Thyroid gland (tissue), 4 donors: ENCODE results near the gene CD19. TPM values are rescaled to one million over a fixed set of nuclear protein-coding genes. Genes with fewer than 3 reads are reported as not detected.
"Not testable (repeated sequence)": the region's sequence is repeated elsewhere in the genome, so short reads cannot be mapped to it uniquely, and the experiment has no call there.

Source experiments
- DNase-seq, 2 donors: peaks; one replicate each; pipeline ENCODE4 v3.0.0-alpha.2; 2019
- H3K27ac ChIP-seq, 3 donors: fragments of 200-600 bp; sonication (generic); 1 replicate in 2 of 3; 2 replicates in 1 of 3; pipeline ENCODE4 v1.5.1; 2016 to 2019; ENCODE audit warnings: mild to moderate bottlenecking in 1 of 3, moderate library complexity in 1 of 3
- H3K27me3 ChIP-seq: fragments of 200-600 bp; sonication (generic); one replicate; pipeline ENCODE4 v1.5.1; 2019
- H3K36me3 ChIP-seq, 2 donors: fragments of 200-600 bp; sonication (generic); one replicate each; pipeline ENCODE4 v1.5.1; 2016 to 2019
- H3K4me1 ChIP-seq, 2 donors: fragments of 200-600 bp; sonication (generic); one replicate each; pipeline ENCODE4 v1.5.1; 2017 to 2019
- H3K4me3 ChIP-seq, 3 donors: fragments of 200-600 bp; sonication (generic); replicated peaks in 1 of 3; 1 replicate in 2 of 3; 2 replicates in 1 of 3; pipeline ENCODE4 v1.5.1; 2016; ENCODE audit warnings: mild to moderate bottlenecking in 1 of 3
- H3K9me3 ChIP-seq: fragments of 200-600 bp; sonication (generic); one replicate; pipeline ENCODE4 v1.5.1; 2017
- CTCF ChIP-seq, 6 experiments: fragments of 200-600 bp in 3 of 6; fragments of 450-650 bp in 3 of 6; sonication (generic) in 3 of 6; IDR thresholded peaks; one replicate each; pipeline ENCODE4 v1.5.1; 2016 to 2019; ENCODE audit warnings: antibody characterized with exemption in 6 of 6, mild to moderate bottlenecking in 2 of 6, inconsistent platforms in 1 of 6, moderate library complexity in 1 of 6
- POLR2A ChIP-seq, 2 donors: fragments of 450-650 bp; IDR thresholded peaks; one replicate each; pipeline ENCODE4 v1.6.1; 2017; ENCODE audit warnings: antibody characterized with exemption in 2 of 2, mild to moderate bottlenecking in 2 of 2, moderate library complexity in 1 of 2
- WGBS, 2 donors: methylation state at CpG; one replicate each; pipeline ENCODE4 v1.1.5; 2017; 5-methylcytosine and 5-hydroxymethylcytosine counted together
- intact Hi-C: fragments of 100-400 bp; cut with DNase I; formaldehyde crosslinking; loops from one replicate; pipeline ENCODE4 v1.15.1; 2023
- total RNA-seq, 4 donors: library from RNA; depleted of rRNA; stranded (reverse); fragments of >200 nt; gene quantifications; one replicate each; pipeline ENCODE4 v1.2.3, GENCODE V29; 2016

Gene CD19
- total RNA-seq, 4 donors from 2014 or later = not detected

DNA sequence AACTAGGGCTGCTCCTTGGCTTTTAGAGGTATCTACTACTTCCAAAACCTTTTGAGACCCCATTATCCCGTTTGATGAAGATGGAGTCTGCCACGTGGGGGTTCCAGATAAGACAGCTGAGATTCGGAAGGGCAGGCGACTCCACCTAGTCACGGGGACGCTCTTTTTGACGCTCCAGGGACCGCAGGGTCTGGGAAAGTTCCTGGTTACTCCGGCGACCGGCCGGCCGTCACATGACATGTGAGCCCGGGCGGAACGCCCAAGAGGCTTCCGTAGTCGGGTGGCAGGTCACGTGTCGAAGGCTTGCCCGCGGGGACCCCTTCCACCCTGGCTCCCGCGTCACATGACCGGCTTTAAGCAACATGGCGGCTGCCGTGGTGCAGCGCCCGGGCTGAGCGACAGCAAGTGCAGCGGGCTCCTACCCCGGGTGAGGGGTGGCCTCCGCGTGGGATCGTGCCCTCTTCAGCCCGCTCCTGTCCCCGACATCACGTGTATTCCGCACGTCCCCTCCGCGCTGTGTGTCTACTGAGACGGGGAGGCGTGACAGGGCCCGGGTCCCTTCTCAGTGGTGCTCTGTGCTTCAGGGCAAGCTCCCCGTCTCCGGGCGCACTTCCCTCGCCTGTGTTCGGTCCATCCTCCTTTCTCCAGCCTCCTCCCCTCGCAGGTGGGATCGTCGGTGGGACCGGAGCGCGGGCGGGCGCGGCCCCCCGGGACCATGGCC is 42.8 kb downstream of the CD19 start, which contains the start of gene SPNS1:
Gene SPNS1, plus strand, starts transcription at position 342 of the 721 bp plus-strand sequence. Its CDS starts 374 bp downstream, at position 716.
- Histone ChIP-seq H3K27me3 (no peaks in the 10 kb centered on the region), H3K27ac (peak within 1 kb of the TSS; percentile 44 to 68 (median 68)), H3K4me1 (peaks cover 10 to 18% of the 10 kb centered on the region in 2 donors), H3K36me3 (no peaks in the 10 kb centered on the region), H3K4me3 (peak within 1 kb of the TSS; percentile 66 to 87 (median 74)), H3K9me3 (no peaks in the 10 kb centered on the region)
- TF ChIP-seq POLR2A (IDR thresholded peaks at IDR 0.05) (peak in 1 of 2 donors; percentile 41), CTCF (IDR thresholded peaks at IDR 0.05) (peak in 1 of 6 experiments; percentile 26)
- 0% methylated on average over 8 to 10 of the region's 60 CpGs for WGBS, 2 donors
- intact Hi-C loops = no loop called here
- peak; percentile 98 to 99 for DNase-seq

DNA sequence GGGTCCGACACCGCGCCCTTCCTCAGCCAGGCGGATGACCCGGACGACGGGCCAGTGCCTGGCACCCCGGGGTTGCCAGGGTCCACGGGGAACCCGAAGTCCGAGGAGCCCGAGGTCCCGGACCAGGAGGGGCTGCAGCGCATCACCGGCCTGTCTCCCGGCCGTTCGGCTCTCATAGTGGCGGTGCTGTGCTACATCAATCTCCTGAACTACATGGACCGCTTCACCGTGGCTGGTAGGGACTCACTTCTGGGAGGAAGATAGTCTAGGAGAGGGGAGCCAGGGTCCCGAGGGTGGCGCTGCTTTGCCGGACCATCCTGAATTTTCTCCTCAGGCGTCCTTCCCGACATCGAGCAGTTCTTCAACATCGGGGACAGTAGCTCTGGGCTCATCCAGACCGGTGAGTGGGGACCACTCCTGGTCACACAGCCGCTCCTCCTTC is 43.4 kb downstream of the CD19 start:
- TF ChIP-seq POLR2A (IDR thresholded peaks at IDR 0.05) (no peak), CTCF (IDR thresholded peaks at IDR 0.05) (no peak)
- Histone ChIP-seq H3K4me1 (peaks cover 10 to 18% of the 10 kb centered on the region in 2 donors), H3K4me3 (peak overlapping the region; percentile 66 to 87 (median 74)), H3K27me3 (no peaks in the 10 kb centered on the region), H3K27ac (peak overlapping the region in 2 of 3 donors; percentile 44 to 68), H3K36me3 (no peaks in the 10 kb centered on the region), H3K9me3 (no peaks in the 10 kb centered on the region)
- WGBS, 2 donors = 4 to 13% methylated on average over 13 to 15 of the region's 30 CpGs
- no peak for DNase-seq
- intact Hi-C loops = no loop called here

DNA sequence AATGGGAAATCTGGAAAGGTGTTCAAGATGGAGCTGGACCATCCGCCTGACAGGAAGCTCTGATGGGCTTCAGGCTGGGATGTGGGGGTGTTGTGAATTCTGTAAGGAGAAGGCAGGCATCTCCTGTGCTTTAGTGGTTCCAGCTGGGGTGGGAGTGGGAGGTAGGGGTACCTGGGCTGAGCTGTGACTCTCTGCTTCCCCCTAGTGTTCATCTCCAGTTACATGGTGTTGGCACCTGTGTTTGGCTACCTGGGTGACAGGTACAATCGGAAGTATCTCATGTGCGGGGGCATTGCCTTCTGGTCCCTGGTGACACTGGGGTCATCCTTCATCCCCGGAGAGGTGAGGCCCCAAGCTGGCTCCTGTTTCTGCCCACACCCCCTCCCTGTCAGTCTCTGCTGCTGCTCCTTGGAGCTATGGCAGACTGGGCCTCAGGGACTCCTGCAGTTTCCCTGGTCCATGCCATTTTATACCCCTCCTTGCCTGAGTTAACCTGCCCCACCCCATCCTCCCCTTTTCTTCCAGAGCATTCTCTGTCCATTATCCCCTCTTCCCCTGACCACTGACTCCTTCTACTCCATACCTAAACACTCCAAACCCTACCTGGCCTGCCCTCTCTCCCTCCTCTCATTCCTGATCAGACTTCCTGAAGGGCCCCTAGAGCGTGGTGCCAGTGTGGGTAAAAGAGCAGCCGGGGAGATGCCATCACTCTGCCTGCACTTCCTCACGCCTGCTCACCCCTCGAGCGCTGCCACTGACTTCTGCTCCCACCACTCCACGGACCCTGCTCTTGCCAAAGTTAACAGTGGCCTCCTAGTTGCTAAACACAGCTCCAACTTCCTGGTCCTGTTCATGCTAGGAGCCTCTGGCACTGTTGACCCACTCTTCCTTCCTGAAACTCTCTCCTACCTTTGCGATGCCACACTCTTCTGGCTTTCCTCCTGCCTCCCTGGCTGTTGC is 46.2 kb downstream of the CD19 start:
- TF ChIP-seq CTCF (IDR thresholded peaks at IDR 0.05) (peak in 4 of 6 experiments; percentile 21 to 54 (median 35)), POLR2A (IDR thresholded peaks at IDR 0.05) (no peak)
- Histone ChIP-seq H3K4me1 (peaks cover 10 to 18% of the 10 kb centered on the region in 2 donors), H3K36me3 (peaks cover 12 to 20% of the 10 kb centered on the region in 2 donors), H3K27ac (no peak overlapping the region), H3K9me3 (no peaks in the 10 kb centered on the region), H3K27me3 (no peaks in the 10 kb centered on the region), H3K4me3 (no peak overlapping the region)
- intact Hi-C loops = no loop called here
- WGBS, 2 donors = 75 to 78% methylated on average over 11 of the region's 11 CpGs
- DNase-seq = no peak

- H3K9me3 ChIP-seq, H3K27me3 ChIP-seq, DNase-seq, H3K4me3 ChIP-seq, intact Hi-C loops, H3K27ac ChIP-seq: not testable (repeated sequence)
- Histone ChIP-seq H3K4me1 (peaks cover 8 to 10% of the 10 kb centered on the region in 2 donors), H3K36me3 (peaks cover 29 to 35% of the 10 kb centered on the region in 2 donors)
- 91 to 93% methylated on average over 7 of the region's 7 CpGs for WGBS, 2 donors
These were observed 48.6 kb downstream of the CD19 start for GRCh38 chr16:28980330-28980729.

DNA sequence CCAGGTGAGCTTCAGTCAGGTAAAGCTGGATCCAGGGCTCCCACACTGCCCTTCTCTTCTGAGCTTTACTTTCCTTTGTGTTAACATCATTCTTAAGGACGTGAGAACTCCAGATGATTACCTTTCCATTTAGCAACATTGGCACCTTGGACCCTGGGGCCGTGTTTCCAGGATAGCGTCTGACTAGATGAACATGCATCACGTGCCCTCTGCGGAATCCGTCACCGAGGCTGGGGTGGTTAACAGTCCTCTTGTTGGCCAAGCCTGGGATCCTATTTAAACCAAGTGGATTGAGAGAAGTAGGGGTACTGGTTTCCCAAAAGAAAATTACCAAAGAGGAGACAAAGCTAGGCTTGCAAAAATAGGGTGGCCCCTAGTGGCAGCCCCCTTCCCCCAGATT is 49.2 kb downstream of the CD19 start:
- TF ChIP-seq CTCF (IDR thresholded peaks at IDR 0.05) (no peak), POLR2A (IDR thresholded peaks at IDR 0.05) (no peak)
- DNase-seq = no peak
- no peaks in the 10 kb centered on the region for H3K9me3 ChIP-seq
- no peak overlapping the region for H3K27ac ChIP-seq
- WGBS, 2 donors = 98 to 100% methylated on average over 7 of the region's 7 CpGs
- peaks cover 2 to 4% of the 10 kb centered on the region in 2 donors for H3K4me1 ChIP-seq
- intact Hi-C loops = no loop called here
- H3K4me3 ChIP-seq = no peak overlapping the region
- H3K27me3 ChIP-seq = no peaks in the 10 kb centered on the region
- peaks cover 29 to 35% of the 10 kb centered on the region in 2 donors for H3K36me3 ChIP-seq
